H9 (cell line): ENCODE data around the gene TP73. TPM values are rescaled to one million over a fixed set of nuclear protein-coding genes. Genes with fewer than 3 reads are reported as not detected.

Experiments
- DNase-seq: peaks from one replicate; pipeline ENCODE4 v3.0.0-alpha.2; 2017
- H2AFZ ChIP-seq: one replicate; pipeline ENCODE4 v1.6.1; 2013; ENCODE audit warnings: mild to moderate bottlenecking, low read length, control low read depth, moderate library complexity
- H2AK5ac ChIP-seq: 2 replicates; pipeline ENCODE4 v1.6.1; 2013; ENCODE audit warnings: low read length, control low read depth, mixed read lengths; ENCODE audit not compliant: insufficient read length
- H2BK120ac ChIP-seq: one replicate; pipeline ENCODE4 v1.6.1; 2013; ENCODE audit warnings: low read depth, mild to moderate bottlenecking, low read length, control low read depth, inconsistent platforms; ENCODE audit not compliant: poor library complexity, severe bottlenecking
- H2BK12ac ChIP-seq: 2 replicates; pipeline ENCODE4 v1.6.1; 2013; ENCODE audit warnings: low read length, control low read depth, mixed read lengths, low read depth; ENCODE audit not compliant: insufficient read length
- H2BK15ac ChIP-seq: 2 replicates; pipeline ENCODE4 v1.6.1; 2013; ENCODE audit warnings: low read depth, low read length, control low read depth
- H2BK20ac ChIP-seq: one replicate; pipeline ENCODE4 v1.6.1; 2013; ENCODE audit warnings: low read depth, mild to moderate bottlenecking, low read length, control low read depth, inconsistent platforms; ENCODE audit not compliant: poor library complexity, severe bottlenecking
- H2BK5ac ChIP-seq: 2 replicates; pipeline ENCODE4 v1.6.1; 2013; ENCODE audit warnings: low read length, control low read depth, mixed read lengths; ENCODE audit not compliant: insufficient read length
- H3K14ac ChIP-seq: 2 replicates; pipeline ENCODE4 v1.6.1; 2013; ENCODE audit warnings: low read length, control low read depth; ENCODE audit not compliant: insufficient read depth
- H3K18ac ChIP-seq: 2 replicates; pipeline ENCODE4 v1.6.1; 2013; ENCODE audit warnings: low read depth, mild to moderate bottlenecking, mixed read lengths, low read length, control low read depth; ENCODE audit not compliant: insufficient read length
- H3K23ac ChIP-seq: 2 replicates; pipeline ENCODE4 v1.6.1; 2013; ENCODE audit warnings: low read length, control low read depth, mixed read lengths, low read depth; ENCODE audit not compliant: insufficient read length
- H3K23me2 ChIP-seq: 2 replicates; pipeline ENCODE4 v1.6.1; 2013; ENCODE audit warnings: low read depth, mild to moderate bottlenecking, mixed read lengths, low read length, control low read depth; ENCODE audit not compliant: insufficient read length, poor library complexity, severe bottlenecking
- H3K27ac ChIP-seq: 2 replicates; pipeline ENCODE4 v1.5.1; 2013; ENCODE audit warnings: low read length, control low read depth, mixed read lengths, low read depth; ENCODE audit not compliant: insufficient read length
- H3K27me3 ChIP-seq: 2 replicates; pipeline ENCODE4 v1.6.1; 2013; ENCODE audit warnings: low read length, control low read depth, inconsistent platforms; ENCODE audit not compliant: insufficient read depth
- H3K4ac ChIP-seq: 2 replicates; pipeline ENCODE4 v1.6.1; 2013; ENCODE audit warnings: low read depth, mild to moderate bottlenecking, control low read depth, inconsistent platforms, low read length, moderate library complexity
- H3K4me1 ChIP-seq: 2 replicates; pipeline ENCODE4 v1.6.1; 2013; ENCODE audit warnings: low read length, control low read depth, inconsistent platforms; ENCODE audit not compliant: insufficient read depth
- H3K4me2 ChIP-seq: 2 replicates; pipeline ENCODE4 v1.6.1; 2013; ENCODE audit warnings: low read length, control low read depth, mixed read lengths; ENCODE audit not compliant: insufficient read length, insufficient read depth
- H3K56ac ChIP-seq: 2 replicates; pipeline ENCODE4 v1.6.1; 2013; ENCODE audit warnings: low read depth, mild to moderate bottlenecking, mixed read lengths, low read length, control low read depth; ENCODE audit not compliant: insufficient read length
- H3K79me1 ChIP-seq: 2 replicates; pipeline ENCODE4 v1.6.1; 2013; ENCODE audit warnings: low read depth, mild to moderate bottlenecking, moderate library complexity, low read length, control low read depth, inconsistent platforms; ENCODE audit not compliant: insufficient read depth, poor library complexity, severe bottlenecking
- H3K79me2 ChIP-seq: 2 replicates; pipeline ENCODE4 v1.6.1; 2013; ENCODE audit warnings: low read length, control low read depth, inconsistent platforms; ENCODE audit not compliant: insufficient read depth
- H3K9ac ChIP-seq: 2 replicates; pipeline ENCODE4 v1.6.1; 2013; ENCODE audit warnings: low read length, control low read depth, mixed read lengths; ENCODE audit not compliant: insufficient read length; ENCODE audit errors: extremely low read depth
- H3K9me3 ChIP-seq: one replicate; pipeline ENCODE4 v1.6.1; 2013; ENCODE audit warnings: low read depth, low read length, inconsistent platforms; ENCODE audit not compliant: control insufficient read depth
- H3T11ph ChIP-seq: one replicate; pipeline ENCODE4 v1.6.1; 2013; ENCODE audit warnings: mild to moderate bottlenecking, low read length, control low read depth, inconsistent platforms
- H4K20me1 ChIP-seq: one replicate; pipeline ENCODE4 v1.6.1; 2013; ENCODE audit not compliant: control insufficient read depth, insufficient read length, insufficient read depth
- H4K5ac ChIP-seq: 2 replicates; pipeline ENCODE4 v1.6.1; 2013; ENCODE audit warnings: low read depth, mild to moderate bottlenecking, mixed read lengths, low read length, control low read depth; ENCODE audit not compliant: insufficient read length
- H4K8ac ChIP-seq: replicated peaks from 2 replicates; pipeline ENCODE4 v1.6.1; 2013; ENCODE audit warnings: low read length, control low read depth, mixed read lengths, low read depth; ENCODE audit not compliant: insufficient read length
- H4K91ac ChIP-seq: 2 replicates; pipeline ENCODE4 v1.6.1; 2013; ENCODE audit warnings: low read depth, mild to moderate bottlenecking, moderate library complexity, mixed read lengths, low read length, control low read depth; ENCODE audit not compliant: insufficient read length
- H3K27ac Mint-ChIP-seq, 3 experiments: 2 replicates in 2 of 3; 3 replicates in 1 of 3; pipeline ENCODE4 v1.8.0; 2020 to 2021; ENCODE audit warnings: mixed read lengths in 3 of 3, mild to moderate bottlenecking in 1 of 3, moderate library complexity in 1 of 3
- H3K27me3 Mint-ChIP-seq: 2 replicates; pipeline ENCODE4 v1.8.0; 2021; ENCODE audit warnings: low read depth, mild to moderate bottlenecking, moderate library complexity, mixed read lengths
- H3K36me3 Mint-ChIP-seq, 3 experiments: 2 replicates in 2 of 3; 3 replicates in 1 of 3; pipeline ENCODE4 v1.8.0; 2020 to 2021; ENCODE audit warnings: low read depth in 3 of 3, mixed read lengths in 3 of 3; ENCODE audit not compliant: insufficient read depth in 1 of 3
- H3K4me1 Mint-ChIP-seq, 2 experiments: 2 replicates each; pipeline ENCODE4 v1.8.0; 2020; ENCODE audit warnings: mixed read lengths in 2 of 2
- H3K4me3 Mint-ChIP-seq, 2 experiments: 2 replicates in 1 of 2; 3 replicates in 1 of 2; pipeline ENCODE4 v1.8.0; 2020 to 2021; ENCODE audit warnings: mild to moderate bottlenecking in 2 of 2, mixed read lengths in 2 of 2, moderate library complexity in 1 of 2
- H3K9me3 Mint-ChIP-seq, 2 experiments: 2 replicates in 1 of 2; 3 replicates in 1 of 2; pipeline ENCODE4 v1.8.0; 2020; ENCODE audit warnings: mild to moderate bottlenecking in 2 of 2, mixed read lengths in 2 of 2, moderate library complexity in 1 of 2
- WGBS: extraction: QIAGEN DNeasy Blood & Tissue Kit; methylation state at CpG from one replicate; pipeline ENCODE4 v1.1.7; 2013; ENCODE audit warnings: missing lambda C conversion rate, low lambda C conversion rate, mixed read lengths; ENCODE audit not compliant: insufficient read length; ENCODE audit errors: extremely low coverage; 5-methylcytosine and 5-hydroxymethylcytosine counted together
- total RNA-seq: library from RNA; stranded (reverse); gene quantifications from 2 replicates; pipeline ENCODE4 v1.2.1, GENCODE V29; 2021
- TF ChIP-seq, protein P1 (sequence below): fragments of 200-600 bp; sonication (generic); conservative IDR thresholded peaks from 3 replicates; pipeline ENCODE4 v1.8.0; 2021; ENCODE audit warnings: antibody characterized with exemption, mild to moderate bottlenecking

TP73 gene
- total RNA-seq, 1 experiment from 2014 or later: 4.7 TPM

DNA sequence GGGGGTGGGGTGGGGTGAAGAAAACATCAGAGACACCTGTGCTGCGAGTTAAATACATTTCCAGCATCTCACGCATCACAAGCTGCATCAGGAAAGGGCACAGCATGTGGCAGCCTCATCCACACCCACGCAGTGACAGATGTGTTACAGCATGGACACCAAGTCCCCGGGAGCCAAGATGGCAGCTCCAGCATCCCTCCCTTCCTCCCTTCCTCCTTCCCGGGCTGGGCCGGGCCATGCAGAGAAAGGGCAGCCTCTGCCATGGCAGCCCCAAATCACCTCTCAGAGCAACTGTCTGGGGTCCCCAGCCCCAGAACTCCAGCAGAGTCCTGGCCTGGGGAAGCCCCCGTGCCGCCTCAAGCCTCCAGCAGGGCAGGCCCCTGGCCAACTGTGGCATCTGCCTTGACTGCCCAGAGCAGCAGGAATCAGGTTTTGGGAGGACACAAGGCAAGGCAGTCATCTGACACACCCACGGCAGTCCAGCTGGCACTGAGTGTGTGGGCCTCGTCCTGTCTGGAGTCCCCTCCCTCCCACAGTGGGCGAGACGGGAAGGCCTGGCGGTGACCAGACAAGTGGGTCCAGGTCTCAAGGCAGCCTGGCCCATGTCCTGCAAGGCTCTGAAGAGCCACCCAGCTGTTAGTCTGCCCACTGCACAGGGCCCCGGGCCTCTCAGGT lies 126.4 kb downstream of the TP73 start:
- Histone ChIP-seq H2BK12ac (no peak overlapping the region), H2BK20ac (no peak overlapping the region), H3K4me2 (no peak overlapping the region), H3K18ac (no peak overlapping the region), H3K79me2 (no peaks in the 10 kb centered on the region), H4K20me1 (no peaks in the 10 kb centered on the region), H2AK5ac (no peak overlapping the region), H4K5ac (no peak overlapping the region), H3K9me3 (no peaks in the 10 kb centered on the region), H4K91ac (no peak overlapping the region), H2BK15ac (no peak overlapping the region), H3T11ph (no peak overlapping the region), H2BK120ac (no peak overlapping the region), H3K14ac (no peak overlapping the region), H3K4me1 (no peaks in the 10 kb centered on the region), H4K8ac (no peak overlapping the region), H3K79me1 (no peaks in the 10 kb centered on the region), H2BK5ac (no peak overlapping the region), H3K27ac (no peak overlapping the region), H3K27me3 (no peaks in the 10 kb centered on the region), H3K9ac (no peak overlapping the region), H3K23me2 (no peaks in the 10 kb centered on the region), H3K56ac (no peak overlapping the region), H3K4ac (no peak overlapping the region), H2AFZ (no peak overlapping the region), H3K23ac (no peak overlapping the region)
- WGBS: no CpG with 5 or more reads among the region's 14 CpGs
- H3K4me1 Mint-ChIP-seq: peaks cover 10 to 15% of the 10 kb centered on the region in 2 experiments
- 0 out of 7 replicates have a peak overlapping the region, but pooled peaks of 1 of the 3 experiments have one; percentile 68 for H3K27ac Mint-ChIP-seq
- TF ChIP-seq, protein P1, sequence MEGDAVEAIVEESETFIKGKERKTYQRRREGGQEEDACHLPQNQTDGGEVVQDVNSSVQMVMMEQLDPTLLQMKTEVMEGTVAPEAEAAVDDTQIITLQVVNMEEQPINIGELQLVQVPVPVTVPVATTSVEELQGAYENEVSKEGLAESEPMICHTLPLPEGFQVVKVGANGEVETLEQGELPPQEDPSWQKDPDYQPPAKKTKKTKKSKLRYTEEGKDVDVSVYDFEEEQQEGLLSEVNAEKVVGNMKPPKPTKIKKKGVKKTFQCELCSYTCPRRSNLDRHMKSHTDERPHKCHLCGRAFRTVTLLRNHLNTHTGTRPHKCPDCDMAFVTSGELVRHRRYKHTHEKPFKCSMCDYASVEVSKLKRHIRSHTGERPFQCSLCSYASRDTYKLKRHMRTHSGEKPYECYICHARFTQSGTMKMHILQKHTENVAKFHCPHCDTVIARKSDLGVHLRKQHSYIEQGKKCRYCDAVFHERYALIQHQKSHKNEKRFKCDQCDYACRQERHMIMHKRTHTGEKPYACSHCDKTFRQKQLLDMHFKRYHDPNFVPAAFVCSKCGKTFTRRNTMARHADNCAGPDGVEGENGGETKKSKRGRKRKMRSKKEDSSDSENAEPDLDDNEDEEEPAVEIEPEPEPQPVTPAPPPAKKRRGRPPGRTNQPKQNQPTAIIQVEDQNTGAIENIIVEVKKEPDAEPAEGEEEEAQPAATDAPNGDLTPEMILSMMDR: no peak
- H3K9me3 Mint-ChIP-seq: no peaks in the 10 kb centered on the region
- peaks cover 1% of the 10 kb centered on the region; the same call in 1 of the 2 replicates for H3K27me3 Mint-ChIP-seq
- H3K4me3 Mint-ChIP-seq: no peak overlapping the region
- DNase-seq: no peak
- H3K36me3 Mint-ChIP-seq: peaks cover 36 to 45% (median 44%) of the 10 kb centered on the region in 3 experiments
